Stimulated activated CD8-positive, alpha-beta memory T cell treated with anti-CD3 and anti-CD28 coated beads, Interleukin-2, amount 100 ng/mL, for 48 hours (primary cell): ENCODE results near the gene PDE4D.
"Not testable (repeated sequence)": the region's sequence is repeated elsewhere in the genome, so short reads cannot be mapped to it uniquely, and the experiment has no call there.

Experiments used
- DNase-seq, 2 donors: peaks; one replicate each; pipeline ENCODE4 v3.0.0-alpha.2; 2020; ENCODE audit warnings: low read depth in 2 of 2

The PDE4D gene

DNA sequence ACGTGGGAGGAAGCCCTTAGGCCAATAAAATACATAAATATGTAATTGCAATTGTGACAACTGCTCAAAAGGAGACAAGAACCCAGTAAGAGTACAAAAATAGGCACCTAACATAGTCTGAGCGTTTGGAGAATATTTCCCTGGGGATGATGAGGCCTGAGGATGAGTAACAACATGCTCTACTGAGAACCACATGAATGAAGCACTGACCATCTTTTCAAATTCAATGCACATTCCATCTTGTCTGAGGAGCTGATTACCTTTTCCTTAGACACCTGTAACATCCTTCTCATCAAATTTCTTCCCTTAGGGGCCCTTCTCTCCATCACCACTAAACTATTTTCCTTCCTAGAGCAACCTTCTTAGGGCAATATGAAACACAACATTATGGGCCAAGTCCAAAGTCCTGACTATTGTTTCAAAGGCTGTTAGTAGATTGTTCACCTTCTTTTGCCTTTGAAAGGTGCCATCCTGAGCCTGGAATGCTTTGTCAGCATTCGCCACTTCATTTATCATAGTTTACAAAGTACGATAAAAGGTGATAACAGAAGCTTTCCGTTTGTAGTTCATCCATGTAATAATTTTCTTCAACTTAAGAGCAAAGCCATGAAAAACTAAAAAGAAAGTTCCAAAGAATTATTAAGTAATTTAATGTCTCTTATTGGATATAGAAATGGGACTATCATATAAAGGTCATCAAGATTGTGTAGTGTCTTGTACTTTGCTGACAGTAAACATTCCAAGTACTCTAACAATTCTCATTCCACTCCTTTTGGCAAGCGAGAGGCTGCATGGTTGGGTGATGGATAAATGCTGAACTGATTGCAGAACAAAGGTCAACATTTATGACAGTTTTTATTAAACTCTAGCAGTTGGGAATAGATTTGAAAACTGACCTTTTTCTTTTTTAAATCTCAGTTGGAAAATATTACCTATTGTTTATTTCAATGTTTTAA is 471.3 kb downstream of the PDE4D start:
- no peak for DNase-seq

DNA sequence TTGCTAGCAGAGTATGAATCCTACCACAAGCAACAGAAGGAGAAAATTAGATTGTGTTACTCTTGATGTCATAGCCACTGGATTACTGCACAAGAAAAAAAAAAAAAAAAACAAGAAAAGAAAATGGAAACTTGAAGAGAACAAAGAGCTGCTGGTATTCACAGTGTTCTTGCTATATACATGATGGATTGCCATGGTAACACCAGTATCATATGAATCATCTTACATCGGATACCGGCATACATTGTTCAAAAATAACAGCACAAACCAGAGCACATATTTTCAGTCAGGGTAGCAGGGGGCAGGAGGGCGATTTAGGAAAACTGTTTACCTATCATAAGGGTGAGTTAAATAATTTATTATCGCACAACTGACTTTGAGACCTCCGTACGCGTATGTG is 472.9 kb downstream of the PDE4D start:
- DNase-seq = no peak

DNA sequence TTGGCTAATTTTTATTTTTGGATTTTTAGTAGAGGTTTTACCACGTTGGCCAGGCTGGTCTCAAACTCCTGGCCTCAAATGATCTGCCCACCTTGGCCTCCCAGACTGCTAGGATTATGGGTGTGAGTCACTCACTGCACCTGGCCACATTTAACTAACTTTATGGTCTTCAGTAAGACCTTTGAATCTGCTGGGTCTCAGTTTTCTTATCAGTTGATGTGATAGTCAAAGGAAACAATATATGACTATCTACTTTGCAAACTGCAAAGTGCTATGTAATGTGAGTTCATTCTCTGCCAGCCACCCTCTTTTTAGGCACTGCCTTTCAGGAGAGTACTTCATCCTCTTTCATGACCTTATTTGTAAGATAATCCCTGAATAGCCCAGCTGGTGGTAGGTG is 474.7 kb downstream of the PDE4D start:
- no peak for DNase-seq

DNA sequence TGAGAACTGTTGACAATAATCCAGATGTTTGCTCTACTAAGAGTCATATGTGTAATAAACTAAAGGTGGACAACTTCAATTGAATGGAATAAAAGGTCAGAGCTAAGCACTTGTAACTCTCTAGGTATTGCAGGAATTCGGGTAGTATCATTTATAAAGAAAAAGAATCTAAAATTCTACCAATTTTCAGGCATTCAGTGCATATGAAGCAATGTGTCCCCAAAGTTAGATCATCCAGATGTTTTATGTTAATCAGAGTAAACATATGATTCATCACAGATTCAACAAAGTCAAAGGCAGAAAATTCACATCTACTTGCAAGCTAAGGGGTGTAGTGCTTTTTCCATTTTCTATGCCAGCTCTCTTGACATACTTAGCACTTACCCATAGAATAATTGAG is 477.1 kb downstream of the PDE4D start:
- no peak for DNase-seq

DNA sequence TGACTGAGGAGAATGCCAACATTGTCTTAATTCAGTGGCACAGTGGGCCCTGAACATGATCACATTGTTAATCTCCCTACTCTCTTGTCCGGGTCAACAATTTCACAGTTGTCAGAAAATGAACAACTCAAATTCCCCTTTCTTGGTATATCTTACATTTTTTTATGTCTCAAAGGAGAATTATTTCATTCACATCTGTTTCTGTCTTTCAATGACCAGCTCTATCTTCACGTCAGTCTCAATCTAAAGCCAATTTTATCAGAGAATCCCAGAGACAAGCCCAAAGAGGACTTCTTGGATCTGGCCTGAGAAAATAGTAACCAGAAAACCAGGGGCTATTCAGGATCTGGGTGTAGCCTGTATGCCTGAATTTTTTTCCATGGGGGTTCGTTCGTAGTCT is 477.5 kb downstream of the PDE4D start:
- no peak for DNase-seq

DNA sequence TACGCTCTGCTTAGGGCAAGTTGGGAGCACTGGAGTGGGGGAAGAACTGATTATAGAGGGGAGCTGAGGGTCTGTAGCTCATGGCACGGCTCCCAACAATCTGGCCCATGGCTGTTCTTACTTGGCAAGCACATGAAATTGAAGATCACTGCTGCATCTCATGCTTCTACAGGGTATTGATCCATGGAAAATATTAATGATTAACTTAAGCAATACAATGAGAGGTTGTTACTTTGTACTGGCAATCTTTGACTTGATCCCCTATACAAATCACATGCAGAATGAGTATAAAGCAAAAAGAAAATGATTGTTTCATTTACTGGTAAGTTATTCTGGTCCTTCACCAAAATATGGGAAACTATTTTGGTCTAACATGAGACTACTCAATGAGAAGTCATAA is 481.1 kb downstream of the PDE4D start:
- DNase-seq = no peak

DNA sequence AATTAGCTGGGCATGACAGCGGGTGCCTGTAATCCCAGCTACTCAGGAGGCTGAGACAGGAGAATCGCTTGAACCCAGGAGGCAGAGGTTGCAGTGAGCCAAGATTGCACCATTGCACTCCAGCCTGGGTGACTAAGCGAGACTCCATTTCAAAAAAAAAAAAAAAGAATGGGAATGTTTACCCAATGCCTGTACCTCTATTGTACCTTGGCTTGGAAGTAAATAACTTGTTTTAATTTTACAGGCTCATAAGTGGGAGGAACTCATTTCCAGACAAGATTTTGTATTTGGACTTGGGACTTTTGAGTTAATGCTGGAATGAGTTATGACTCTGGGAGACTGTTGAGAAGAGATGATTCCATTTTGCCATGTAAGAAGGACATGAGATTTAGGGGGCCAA is 484.5 kb downstream of the PDE4D start:
- DNase-seq = not testable (repeated sequence)

DNA sequence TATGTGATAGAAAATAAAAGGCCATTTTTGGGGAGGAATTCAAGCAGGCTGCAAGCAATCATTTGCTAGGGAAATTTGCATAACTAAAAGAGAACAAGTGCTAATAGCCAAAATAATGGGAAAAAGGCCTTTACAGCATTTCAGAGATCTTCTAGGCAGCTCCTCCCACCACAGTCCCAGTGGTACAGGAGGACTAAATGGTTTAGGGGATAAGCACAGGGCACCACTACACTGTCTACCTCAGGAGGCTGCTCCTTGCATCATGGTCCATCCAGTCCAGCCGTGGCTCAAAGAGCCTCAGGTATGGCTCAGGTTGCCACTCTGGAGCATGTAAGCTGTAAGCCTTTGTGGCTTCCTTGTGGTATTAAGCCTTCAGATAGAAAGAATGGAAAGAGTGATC is 485.6 kb downstream of the PDE4D start:
- no peak for DNase-seq

DNA sequence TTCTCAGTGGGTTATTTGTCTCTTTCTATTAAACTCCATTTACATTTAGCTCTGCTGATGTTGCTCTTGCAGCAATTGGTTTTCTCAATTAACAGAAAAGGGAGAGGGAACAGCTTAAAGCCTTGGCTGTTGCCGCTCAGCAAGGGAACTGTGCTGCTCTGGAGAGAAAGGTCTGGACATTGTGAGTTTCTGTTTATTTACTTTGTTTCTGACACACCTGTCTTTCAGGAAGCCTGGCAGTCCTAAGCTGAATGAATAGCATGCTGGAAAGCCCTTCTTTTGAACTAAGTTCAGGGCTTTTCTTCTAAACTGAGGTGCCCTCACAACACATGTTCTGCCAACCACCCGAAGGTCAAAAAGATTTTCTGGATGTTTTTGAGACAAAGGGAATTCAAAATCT is 491.9 kb downstream of the PDE4D start:
- no peak for DNase-seq

DNA sequence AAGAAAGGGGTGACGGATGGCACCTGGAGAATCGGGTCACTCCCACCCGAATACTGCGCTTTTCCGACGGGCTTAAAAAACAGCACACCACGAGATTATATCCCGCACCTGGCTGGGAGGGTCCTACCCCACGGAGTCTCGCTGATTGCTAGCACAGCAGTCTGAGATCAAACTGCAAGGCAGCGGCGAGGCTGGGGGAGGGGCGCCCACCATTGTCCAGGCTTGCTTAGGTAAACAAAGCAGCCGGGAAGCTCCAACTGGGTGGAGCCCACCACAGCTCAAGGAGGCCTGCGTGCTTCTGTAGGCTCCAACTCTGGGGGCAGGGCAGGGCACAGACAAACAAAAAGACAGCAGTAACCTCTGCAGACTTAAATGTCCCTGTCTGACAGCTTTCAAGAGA is 498.6 kb downstream of the PDE4D start:
- not testable (repeated sequence) for DNase-seq

DNA sequence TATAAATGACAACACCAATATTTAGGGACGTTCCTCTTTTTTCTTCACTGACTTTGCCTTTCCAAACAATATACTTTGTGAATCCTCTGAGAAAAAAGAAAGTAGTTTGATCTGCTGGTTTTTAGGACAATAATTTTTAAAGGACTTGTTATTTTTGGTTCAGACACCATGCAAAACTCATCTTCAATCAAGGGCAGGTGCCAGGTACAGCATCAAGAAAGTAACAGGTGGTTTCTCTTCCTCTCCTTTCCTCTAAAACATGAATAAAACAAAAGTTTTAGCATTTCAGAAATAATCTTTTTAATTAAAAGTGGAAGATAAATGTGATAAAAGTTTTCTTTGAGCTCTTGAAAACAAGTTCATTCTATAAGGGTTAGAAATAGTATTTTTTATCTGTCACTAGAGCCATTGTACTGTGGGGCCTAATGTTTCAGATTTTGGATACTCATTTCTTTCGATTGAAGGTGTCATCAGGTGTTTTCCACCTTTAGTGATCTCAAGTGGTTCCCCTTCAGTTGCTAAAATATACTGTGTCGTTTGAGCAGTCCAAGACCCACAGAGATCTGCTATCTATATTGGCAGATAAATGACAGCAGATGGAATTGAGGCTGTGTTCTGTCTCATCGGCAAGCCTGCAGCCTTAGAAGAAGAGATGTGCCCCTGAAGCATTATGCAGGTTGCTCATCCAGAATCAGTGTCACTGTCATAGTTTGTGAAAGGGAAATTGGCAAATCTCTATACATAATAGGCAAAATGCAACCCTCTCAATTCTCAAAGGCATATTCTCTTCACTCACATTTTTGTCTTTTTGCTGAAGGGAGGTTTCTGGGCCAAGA is 499.7 kb downstream of the PDE4D start:
- no peak for DNase-seq

DNA sequence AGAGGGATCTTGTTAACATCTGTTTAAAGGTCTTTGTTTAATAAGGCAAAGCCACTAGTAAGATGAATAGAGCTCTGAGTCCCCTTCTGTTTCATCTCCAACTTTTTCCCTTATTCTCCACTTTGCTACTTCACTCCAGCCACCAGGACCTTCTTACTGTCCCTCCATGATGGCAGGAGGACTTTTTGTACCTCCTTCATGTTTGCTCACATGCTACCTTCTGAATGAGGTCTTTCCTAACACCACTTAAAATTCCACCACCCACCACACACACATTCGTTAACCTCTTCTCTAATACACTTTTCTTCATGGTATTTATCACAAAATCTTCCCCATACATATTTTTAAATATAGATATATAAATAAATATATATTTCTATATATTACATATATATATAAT is 501.9 kb downstream of the PDE4D start:
- DNase-seq = no peak

DNA sequence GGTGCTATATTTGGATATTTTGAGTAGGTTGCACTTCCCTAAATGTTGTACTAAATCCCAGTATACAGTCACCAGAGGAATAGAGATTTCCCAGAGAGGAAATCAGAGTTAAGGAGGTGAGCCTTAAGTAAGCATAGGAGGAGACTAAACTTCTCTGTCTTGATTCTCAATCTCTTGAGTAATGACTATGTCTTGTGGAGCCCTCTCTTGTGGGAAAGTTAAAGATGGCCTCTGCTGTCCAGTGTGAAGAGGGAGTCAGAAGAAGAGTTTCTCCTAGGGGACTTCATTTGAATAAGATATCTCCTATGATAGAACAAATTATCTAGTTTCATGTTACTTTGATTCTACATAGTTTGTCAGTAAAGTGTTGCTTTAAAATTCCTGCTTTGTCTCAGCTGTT is 502.5 kb downstream of the PDE4D start:
- no peak for DNase-seq

DNA sequence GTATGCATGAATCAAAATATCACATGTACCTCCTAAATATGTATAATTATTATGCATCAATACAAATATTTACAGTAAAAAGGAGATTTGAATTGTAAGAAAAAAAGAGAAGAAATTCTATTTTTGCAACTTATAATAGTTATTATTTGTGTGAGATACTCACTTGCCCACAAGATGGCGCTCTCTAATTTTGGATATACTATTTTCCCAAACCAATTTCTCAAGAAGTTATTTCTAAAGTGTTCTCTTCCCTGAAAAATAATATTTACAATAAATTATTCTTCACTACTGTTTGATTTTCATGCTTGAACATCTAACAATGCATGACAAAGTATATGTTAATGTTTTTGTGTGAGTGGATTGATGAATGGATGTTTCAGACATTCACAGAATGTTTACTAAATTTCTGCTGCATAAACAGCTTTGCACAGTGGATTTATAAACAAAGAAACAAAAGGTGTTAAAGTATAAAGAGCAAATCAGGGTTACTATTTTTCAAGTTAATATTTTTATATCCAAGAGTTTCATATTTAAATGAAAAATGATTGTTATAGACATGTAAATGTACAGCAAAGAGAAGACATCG is 503.4 kb downstream of the PDE4D start:
- DNase-seq = no peak

DNA sequence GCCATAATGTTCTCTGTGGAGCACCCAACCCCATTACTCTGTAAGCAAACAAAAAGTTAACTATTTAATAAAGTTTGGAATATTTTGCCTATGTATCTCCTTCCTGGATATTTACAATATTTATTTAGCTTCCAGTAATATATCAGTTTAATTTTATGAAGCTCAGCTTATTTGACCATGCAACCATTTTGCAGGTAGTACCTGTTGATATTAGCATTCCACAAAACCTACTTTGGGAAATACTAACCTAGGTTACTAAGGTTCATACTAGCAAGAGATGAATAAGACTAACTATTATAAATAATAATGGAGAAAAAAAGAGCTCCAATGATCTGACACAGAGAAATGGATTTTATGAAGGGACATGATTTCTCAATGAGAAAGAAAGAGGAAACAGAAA is 506.4 kb downstream of the PDE4D start:
- no peak for DNase-seq

DNA sequence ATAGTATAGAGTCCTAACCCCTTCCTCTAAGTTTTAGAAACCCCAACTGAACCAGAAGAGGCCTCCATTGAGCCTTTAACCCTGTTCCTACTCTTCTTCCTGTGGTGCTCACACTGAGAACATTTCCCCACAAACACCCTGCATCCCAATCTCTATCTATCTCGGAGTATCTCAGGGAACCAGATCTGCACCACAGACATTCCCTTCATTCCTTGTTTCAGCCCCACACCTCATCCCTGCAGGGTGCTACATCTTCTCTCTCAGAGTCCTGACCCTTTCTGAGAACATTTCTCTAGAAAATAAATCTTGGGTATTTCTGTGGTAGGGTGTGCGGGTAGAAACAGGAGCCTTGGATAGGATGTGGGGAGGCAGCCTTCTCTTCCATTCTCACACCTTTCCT is 507.8 kb downstream of the PDE4D start:
- no peak for DNase-seq

DNA sequence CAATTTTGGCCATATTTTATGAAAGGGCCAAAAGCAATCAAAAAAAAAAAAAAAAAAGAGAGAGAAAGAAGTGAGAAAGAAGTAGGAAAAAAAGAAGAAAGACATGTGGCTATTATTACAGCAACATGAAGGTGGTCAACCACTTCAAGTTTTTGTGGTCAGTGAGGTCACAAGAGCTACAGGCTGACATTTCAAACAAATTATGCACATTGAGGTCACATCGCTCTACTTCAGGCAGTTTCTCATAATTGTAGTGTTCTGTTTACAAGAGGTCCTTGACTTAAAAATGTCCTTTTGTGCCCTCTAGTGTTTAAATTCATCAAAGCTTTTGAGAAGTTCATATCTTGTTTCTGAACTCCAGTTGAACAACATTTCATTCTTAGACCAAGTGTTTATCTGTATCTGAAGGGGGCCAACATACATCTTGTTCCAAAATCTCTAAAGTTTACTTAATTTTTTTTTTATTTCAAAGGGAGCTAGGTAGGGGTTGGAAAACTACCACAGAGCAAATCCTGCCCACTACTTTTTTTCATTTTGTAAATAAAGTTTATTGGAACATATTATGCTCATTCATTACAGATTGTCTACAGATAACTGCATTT is 513.1 kb downstream of the PDE4D start:
- no peak for DNase-seq

DNA sequence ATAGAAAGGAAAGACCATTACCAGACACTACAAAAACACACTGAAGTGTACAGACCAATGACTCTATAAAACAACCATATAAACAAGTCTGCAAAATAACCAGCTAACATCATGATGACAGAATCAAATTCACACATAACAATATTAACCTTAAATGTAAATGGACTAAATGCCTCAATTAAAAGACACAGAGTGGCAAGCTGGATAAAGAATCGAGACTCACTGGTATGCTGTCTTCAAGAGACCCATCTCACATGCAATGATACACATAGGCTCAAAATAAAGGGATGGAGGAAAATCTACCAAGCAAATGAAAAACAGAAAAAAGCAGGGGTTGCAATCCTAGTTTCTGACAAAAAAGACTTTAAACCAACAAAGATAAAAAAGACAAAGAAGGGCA is 519.5 kb downstream of the PDE4D start:
- DNase-seq = not testable (repeated sequence)

DNA sequence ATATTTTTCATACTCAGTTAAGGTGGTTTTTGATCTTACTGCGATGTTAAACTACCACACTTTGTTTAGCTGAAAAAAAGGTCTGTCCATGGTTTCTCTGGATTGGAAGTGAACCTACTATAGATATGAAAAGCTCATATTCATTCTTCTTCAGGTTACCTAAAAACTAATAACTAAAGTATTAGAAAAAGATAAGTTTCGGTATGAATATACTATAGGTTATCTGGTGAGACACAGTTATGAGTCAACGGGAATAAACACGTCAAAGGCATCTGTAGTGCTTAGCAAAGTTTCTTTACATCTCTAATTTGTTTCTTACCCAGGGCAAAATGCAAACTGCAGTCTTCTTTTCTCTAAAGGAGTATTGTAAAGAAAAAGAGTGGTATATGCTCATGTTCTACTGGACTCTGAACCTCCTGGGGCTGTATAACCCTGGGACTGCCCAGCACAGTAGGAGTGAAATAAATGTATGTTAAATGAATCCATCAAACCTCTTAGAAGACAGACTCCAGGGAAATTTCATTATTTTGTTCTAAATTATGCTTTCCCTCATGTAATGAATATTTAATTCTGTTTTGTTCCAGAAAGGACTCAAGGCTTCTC is 521.9 kb downstream of the PDE4D start:
- DNase-seq = no peak

DNA sequence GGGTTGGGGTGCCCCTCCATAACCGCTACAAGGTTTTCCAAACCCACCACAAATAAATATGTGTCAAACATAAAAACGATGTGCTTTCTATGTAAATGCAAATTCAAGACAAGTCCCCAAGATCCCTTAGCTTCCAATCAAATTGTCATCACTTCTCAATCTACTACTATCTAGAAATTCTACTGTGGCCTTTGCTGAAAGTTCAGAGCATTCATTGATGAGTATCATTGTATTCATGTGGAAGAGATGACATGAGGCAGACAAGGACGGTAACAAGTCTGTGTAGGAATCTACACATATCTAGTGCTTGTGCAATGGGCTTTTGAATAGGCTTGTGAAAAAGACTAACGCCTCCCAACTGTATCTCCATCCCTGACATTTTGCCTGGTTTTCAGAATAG is 524.6 kb downstream of the PDE4D start:
- no peak for DNase-seq

DNA sequence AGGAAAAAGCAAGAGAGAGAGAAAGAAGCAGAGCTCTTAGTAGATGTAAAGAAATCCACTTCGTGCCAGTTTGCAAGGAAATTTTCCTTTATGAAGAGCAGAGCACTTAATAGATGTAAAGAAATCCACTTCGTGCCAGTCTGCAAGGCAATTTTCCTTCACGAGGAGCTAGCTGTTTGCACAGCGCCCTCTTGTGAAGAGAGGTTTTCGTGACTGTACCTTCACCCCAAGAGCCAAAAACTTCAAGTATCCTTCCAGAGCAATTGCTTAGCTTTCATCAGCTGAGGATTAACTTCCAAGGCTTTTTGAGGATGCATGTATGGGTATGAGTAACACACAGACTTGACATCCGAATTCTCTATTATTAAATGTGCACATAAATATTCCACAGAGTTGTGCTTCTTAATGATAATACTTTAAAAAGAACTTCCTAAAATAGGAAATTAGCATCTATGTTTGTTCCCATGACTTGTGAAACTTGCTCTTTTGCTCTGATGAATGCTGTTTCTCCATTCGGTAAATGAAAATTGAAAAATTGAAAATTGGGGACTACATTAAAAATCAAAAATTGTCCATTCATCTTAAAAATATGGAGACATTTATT is 525.6 kb downstream of the PDE4D start:
- peak; percentile 19 to 22 for DNase-seq
